Fibroblast of lung (primary cell): Measurements from ENCODE around the gene DENND1A.

ENCODE experiments used
- EZH2 ChIP-seq: IDR thresholded peaks from 2 replicates; pipeline ENCODE4 v1.5.1; 2012; ENCODE audit warnings: low read length, control low read depth, mild to moderate bottlenecking; ENCODE audit errors: missing control alignments
- TF ChIP-seq, protein P1 (sequence below), 2 donors: IDR thresholded peaks in 1 of 2; conservative IDR thresholded peaks in 1 of 2; 1 replicate in 1 of 2; 2 replicates in 1 of 2; pipeline ENCODE4 v1.5.1; 2011 to 2012; ENCODE audit warnings: low read length in 2 of 2, control low read depth in 1 of 2, inconsistent platforms in 1 of 2, low read depth in 1 of 2, mild to moderate bottlenecking in 1 of 2

DNA sequence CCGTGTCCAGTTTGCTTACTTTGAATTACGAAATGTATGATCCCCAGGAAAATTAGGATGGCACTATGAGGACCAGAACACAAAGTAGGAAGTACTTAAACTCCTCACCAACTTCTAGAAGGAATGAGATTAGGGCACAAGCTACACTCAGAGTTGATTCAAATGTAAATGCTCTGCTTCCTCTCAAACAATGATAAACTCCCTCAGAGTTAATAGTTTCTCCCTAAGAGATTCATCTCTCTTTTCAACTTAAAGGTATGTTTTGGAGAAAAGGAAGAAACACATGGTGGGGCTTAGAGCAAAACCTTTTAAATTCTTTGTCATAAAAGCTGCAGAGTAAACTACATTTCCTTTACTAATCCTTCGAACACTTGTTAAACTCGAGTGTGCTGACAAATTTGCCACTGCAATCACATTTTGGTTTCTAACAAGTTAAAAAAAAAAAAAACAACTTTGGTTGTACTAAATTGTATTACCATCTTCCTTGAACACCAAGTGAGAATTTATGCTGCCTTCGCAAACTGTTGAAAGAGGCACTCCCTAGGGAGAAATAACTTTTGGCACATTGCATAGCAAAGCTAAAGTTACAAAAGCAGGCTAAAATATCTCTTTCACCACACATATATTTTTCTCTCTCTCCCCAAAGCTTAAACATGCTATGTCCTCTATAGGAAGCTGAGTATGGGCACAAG, 66.6 kb downstream of the DENND1A start:
- TF ChIP-seq, protein P1, sequence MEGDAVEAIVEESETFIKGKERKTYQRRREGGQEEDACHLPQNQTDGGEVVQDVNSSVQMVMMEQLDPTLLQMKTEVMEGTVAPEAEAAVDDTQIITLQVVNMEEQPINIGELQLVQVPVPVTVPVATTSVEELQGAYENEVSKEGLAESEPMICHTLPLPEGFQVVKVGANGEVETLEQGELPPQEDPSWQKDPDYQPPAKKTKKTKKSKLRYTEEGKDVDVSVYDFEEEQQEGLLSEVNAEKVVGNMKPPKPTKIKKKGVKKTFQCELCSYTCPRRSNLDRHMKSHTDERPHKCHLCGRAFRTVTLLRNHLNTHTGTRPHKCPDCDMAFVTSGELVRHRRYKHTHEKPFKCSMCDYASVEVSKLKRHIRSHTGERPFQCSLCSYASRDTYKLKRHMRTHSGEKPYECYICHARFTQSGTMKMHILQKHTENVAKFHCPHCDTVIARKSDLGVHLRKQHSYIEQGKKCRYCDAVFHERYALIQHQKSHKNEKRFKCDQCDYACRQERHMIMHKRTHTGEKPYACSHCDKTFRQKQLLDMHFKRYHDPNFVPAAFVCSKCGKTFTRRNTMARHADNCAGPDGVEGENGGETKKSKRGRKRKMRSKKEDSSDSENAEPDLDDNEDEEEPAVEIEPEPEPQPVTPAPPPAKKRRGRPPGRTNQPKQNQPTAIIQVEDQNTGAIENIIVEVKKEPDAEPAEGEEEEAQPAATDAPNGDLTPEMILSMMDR (conservative IDR thresholded peaks at IDR 0.05 in 1 of 2, IDR thresholded peaks at IDR 0.05 in 1 of 2; ENCODE audit: low read depth in 1 of 2, low read length in 2 of 2), result no peak
- TF ChIP-seq EZH2, result no peak
